Measurements from ENCODE around the gene MFSD6L. TPM values are rescaled to one million over a fixed set of nuclear protein-coding genes. Genes with fewer than 3 reads are reported as not detected.

Gene MFSD6L
- total RNA-seq, 1 donor from 2014 or later = 11.2 TPM

- Mint-ChIP-seq H3K4me1 (ENCODE audit: low read depth) (no peaks in the 10 kb centered on the region), H3K9me3 (ENCODE audit: low read depth) (no peaks in the 10 kb centered on the region), H3K36me3 (ENCODE audit: insufficient read depth) (no peaks in the 10 kb centered on the region), H3K27me3 (peaks cover 33% of the 10 kb centered on the region), H3K4me3 (ENCODE audit: low read depth) (no peak overlapping the region), H3K27ac (no peak overlapping the region)
- DNase-seq (ENCODE audit: low spot score, unreplicated experiment) = no peak
- TF ChIP-seq CTCF (IDR thresholded peaks at IDR 0.05; ENCODE audit: unreplicated experiment) = no peak
Measured at GRCh38 chr17:8747742-8748141, 51.4 kb downstream of the MFSD6L start.

Other genes starting within 250 kb of the MFSD6L start
- gene MYH10, start 168.6 kb downstream of the MFSD6L start, total RNA-seq = 244 and 257 TPM in 2 replicates
- not detected in 2 replicates for gene CCDC42, start 54.5 kb downstream of the MFSD6L start, total RNA-seq
- not detected in 2 replicates for gene SPDYE4, start 40.8 kb downstream of the MFSD6L start, total RNA-seq
- gene PIK3R6, start 68.3 kb upstream of the MFSD6L start, total RNA-seq = 0.07 TPM in 1 of 2 replicates, not detected in the other
- 0.29 and 0.50 TPM in 2 replicates for gene PIK3R5, start 166.3 kb upstream of the MFSD6L start, total RNA-seq
- gene NTN1, start 222.1 kb upstream of the MFSD6L start, total RNA-seq = 3.3 and 4.4 TPM in 2 replicates